ENCODE data around the gene CDH4. TPM values are rescaled to one million over a fixed set of nuclear protein-coding genes. Genes with fewer than 3 reads are reported as not detected.

CDH4 gene
- total and polyA plus RNA-seq, 9 of the 15 experiments (the other 6 are each of a cell fraction or from before 2014, with no cell fraction given): 0.04 TPM; not detected in 8

DNA sequence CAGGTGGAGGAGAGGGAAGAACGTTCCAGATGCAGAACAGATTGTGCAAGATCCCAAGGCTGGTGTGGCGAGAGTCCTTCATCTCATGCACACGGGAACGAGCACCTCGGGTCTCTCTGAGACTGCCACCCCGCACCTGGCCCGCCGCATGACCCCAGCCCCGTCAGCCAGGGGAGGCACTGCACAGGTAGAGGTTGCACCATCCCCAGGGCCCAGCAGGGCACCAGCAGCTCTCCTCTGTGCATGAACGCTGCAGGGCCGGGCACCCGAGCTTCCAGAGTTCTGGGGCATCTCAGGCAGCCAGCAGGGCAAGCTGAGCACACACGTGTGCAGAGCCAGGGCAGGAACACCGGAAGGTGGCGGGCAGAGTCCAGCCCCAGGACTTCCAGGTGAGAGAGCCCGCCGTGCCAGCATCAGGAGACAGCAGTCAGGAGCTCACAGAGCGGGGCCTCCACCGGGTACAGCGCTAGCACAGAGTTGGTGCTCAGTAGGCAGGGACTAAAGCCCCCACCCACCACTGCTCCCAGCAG lies 620.4 kb downstream of the CDH4 start (continued):
- TF ChIP-seq NCOA2 (IDR thresholded peaks at IDR 0.05; ENCODE audit: partially characterized antibody in 2 of 2) (no peak), TGIF2 (CRISPR knock-in tag; IDR thresholded peaks at IDR 0.05) (no peak), MCM5 (IDR thresholded peaks at IDR 0.05; ENCODE audit: low read depth) (no peak), MECOM (CRISPR knock-in tag; IDR thresholded peaks at IDR 0.05) (no peak)
- TF ChIP-seq, protein P1, sequence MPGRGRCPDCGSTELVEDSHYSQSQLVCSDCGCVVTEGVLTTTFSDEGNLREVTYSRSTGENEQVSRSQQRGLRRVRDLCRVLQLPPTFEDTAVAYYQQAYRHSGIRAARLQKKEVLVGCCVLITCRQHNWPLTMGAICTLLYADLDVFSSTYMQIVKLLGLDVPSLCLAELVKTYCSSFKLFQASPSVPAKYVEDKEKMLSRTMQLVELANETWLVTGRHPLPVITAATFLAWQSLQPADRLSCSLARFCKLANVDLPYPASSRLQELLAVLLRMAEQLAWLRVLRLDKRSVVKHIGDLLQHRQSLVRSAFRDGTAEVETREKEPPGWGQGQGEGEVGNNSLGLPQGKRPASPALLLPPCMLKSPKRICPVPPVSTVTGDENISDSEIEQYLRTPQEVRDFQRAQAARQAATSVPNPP (IDR thresholded peaks at IDR 0.05; ENCODE audit: borderline replicate concordance, insufficient read depth, insufficient read length): no peak

DNA sequence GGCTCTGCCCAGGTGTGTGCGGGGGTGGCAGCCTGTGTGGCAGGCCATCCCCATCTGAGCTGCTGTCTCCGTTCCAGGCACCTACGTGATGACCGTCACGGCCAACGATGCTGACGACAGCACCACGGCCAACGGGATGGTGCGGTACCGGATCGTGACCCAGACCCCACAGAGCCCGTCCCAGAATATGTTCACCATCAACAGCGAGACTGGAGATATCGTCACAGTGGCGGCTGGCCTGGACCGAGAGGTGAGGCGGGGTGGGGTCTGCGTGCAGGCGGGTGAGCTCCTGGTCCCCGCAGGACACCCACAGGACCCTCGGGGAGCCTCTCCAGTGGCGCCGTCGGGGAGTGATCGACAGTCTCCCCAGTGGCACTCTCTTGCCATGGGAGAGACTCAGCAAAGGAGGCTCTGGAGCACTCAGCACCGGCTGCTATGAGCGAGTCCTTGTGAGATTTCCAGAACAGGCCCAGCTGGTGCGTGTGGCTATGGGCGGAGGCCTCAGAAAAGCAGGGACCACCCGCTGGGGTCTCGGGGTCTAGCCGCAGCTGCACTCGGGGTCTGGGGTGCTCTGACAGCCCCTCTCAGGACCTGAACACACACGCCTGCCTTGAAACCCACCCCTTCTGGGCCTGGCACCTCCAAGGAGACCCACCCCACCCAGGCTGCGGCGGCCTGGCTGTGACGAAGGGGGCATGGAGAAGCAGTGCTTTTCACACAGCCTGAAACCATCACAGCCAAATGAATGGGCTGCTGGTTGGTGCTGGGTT lies 621.8 kb downstream of the CDH4 start:
- H3K27me3 ChIP-seq (ENCODE audit: control insufficient read depth in 2 of 2, insufficient read depth in 2 of 2, low read length in 2 of 2): peaks cover 13 to 67% of the 10 kb centered on the region in 2 experiments; a peak in 4 of 5 replicates
- ATAC-seq (no peak), DNase-seq (ENCODE audit: extremely low read depth in 1 of 4, low spot score in 3 of 4) (no peak), FAIRE-seq (no peak)
- no peak overlapping the region for H3K27ac ChIP-seq (ENCODE audit: extremely low read depth, low read depth, low read length)
- TF ChIP-seq MYNN (IDR thresholded peaks at IDR 0.05): no peak
- TF ChIP-seq MYNN (CRISPR knock-in tag; IDR thresholded peaks at IDR 0.05): no peak
- no peak for TF ChIP-seq NUFIP1 (IDR thresholded peaks at IDR 0.05; ENCODE audit: partially characterized antibody)
- TF ChIP-seq U2AF2 (optimal IDR thresholded peaks at IDR 0.05; ENCODE audit: low read depth, low read length): no peak
- no peak for TF ChIP-seq ZNF324 (CRISPR knock-in tag; IDR thresholded peaks at IDR 0.05)
- TF ChIP-seq CBX2 (IDR thresholded peaks at IDR 0.05; ENCODE audit: insufficient read depth, low read length, poor library complexity, severe bottlenecking): no peak
- TF ChIP-seq CREBBP (IDR thresholded peaks at IDR 0.05; ENCODE audit: low read depth, low read length): no peak
- no peak for TF ChIP-seq HDAC3 (IDR thresholded peaks at IDR 0.05; ENCODE audit: borderline replicate concordance, partially characterized antibody)
- no peak for TF ChIP-seq ZNF57 (CRISPR knock-in tag; IDR thresholded peaks at IDR 0.05)
- no TSS peak for BruUV-seq (replicated peaks)
- 2% methylated on average over 37 of the region's 38 CpGs for WGBS (ENCODE audit: insufficient coverage, low coverage, missing lambda C conversion rate)
- in situ Hi-C loops (cut with MboI) (no loop called here), intact Hi-C loops (cut with micrococcal nuclease) (no loop called here)
- H3K9ac ChIP-seq (ENCODE audit: insufficient read depth in 1 of 2, low read depth in 2 of 2, low read length in 2 of 2): no peak overlapping the region
- H2AFZ ChIP-seq (ENCODE audit: low read depth, low read length): no peak overlapping the region
- no peaks in the 10 kb centered on the region for H3K36me3 ChIP-seq (ENCODE audit: control insufficient read depth, insufficient read depth, low read length)
- no peaks in the 10 kb centered on the region; a peak in 1 of 5 replicates for H3K4me1 ChIP-seq (replicated peaks in 1 of 2; ENCODE audit: control insufficient read depth in 2 of 2, insufficient read depth in 2 of 2, low read length in 2 of 2)
- no peaks in the 10 kb centered on the region; the same call in 1 of the 2 replicates for H3K9me3 ChIP-seq (replicated peaks; ENCODE audit: control insufficient read depth, insufficient read depth, low read depth, low read length)
- no peaks in the 10 kb centered on the region; the same call in 1 of the 2 replicates for H4K20me1 ChIP-seq (replicated peaks; ENCODE audit: control insufficient read depth, insufficient read depth, low read length)
- no peaks in the 10 kb centered on the region for H3K9me1 ChIP-seq (ENCODE audit: control insufficient read depth, insufficient read depth, low read length)
- ChIA-PET POLR2A (no interaction called here), CTCF (ENCODE audit: low intra/inter-chr PET ratio) (no interaction called here)
- H3K79me2 ChIP-seq (ENCODE audit: control insufficient read depth, insufficient read depth, low read length): no peaks in the 10 kb centered on the region
- no peak overlapping the region for H3K4me2 ChIP-seq (ENCODE audit: insufficient read depth, low read length)
- no peak overlapping the region for H3K4me3 ChIP-seq
